ENCODE results near the gene MOG. TPM values are rescaled to one million over a fixed set of nuclear protein-coding genes. Genes with fewer than 3 reads are reported as not detected.
"Not testable (repeated sequence)": the region's sequence is repeated elsewhere in the genome, so short reads cannot be mapped to it uniquely, and the experiment has no call there.

MOG gene
- total and polyA plus RNA-seq, 2 experiments from 2014 or later = 0.55 to 2.5 TPM

DNA sequence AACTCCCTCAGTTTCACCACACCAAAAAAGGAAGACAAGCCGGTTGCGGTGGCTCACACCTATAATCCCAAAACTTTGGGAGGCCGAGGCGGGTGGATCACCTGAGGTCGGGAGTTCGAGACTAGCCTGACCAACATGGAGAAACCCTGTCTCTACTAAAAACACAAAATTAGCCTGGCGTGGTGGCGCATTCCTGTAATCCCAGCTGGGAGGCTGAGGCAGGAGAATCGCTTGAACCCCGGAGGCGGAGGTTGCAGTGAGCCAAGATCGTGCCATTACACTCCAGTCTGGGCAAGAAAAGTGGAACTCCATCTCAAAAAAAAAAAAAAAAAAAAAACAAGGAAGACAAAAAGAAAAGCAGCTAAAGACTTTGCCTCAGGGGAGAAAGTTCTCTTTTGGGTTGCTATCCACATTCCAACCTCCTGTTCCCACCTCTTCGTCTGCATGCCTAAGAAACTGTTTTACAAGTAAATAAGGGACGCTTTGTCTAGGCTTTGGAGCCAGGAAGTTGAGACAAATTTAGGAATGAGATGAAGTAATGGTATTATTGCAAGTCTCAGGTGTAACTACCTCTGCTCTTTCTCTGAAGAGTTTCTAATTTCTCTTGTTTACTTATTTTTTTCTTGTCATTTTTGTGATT is 4.7 kb downstream of the MOG start:
- peak overlapping the region; percentile 16; the same call in 2 of the 3 replicates for H3K4me3 Mint-ChIP-seq
- H3K79me2 ChIP-seq (replicated peaks; ENCODE audit: insufficient read depth); H4K20me1 ChIP-seq (replicated peaks; ENCODE audit: insufficient read depth); H3K36me3 Mint-ChIP-seq (ENCODE audit: low read depth); H3K9me2 ChIP-seq (ENCODE audit: insufficient read depth); H3K36me3 ChIP-seq (ENCODE audit: insufficient read depth); H2AFZ ChIP-seq; H3K9me3 Mint-ChIP-seq; H3F3A ChIP-seq (replicated peaks; ENCODE audit: low read depth); H3K4me3 ChIP-seq; H3K27me3 ChIP-seq (ENCODE audit: insufficient read depth): not testable (repeated sequence)
- H3K27me3 Mint-ChIP-seq (ENCODE audit: insufficient read depth, low read depth, poor library complexity) = peaks cover 15% of the 10 kb centered on the region
- Histone ChIP-seq H3K27ac (ENCODE audit: low read depth) (peak overlapping the region; percentile 98), H3K4me1 (ENCODE audit: insufficient read depth) (peaks cover 28% of the 10 kb centered on the region), H3K4me2 (0 out of 2 replicates have a peak overlapping the region, but pooled peaks have one; percentile 8)
- peaks cover 50% of the 10 kb centered on the region for H3K4me1 Mint-ChIP-seq
- DNase-seq (ENCODE audit: low spot score) (peak; percentile 98), ATAC-seq (peak; percentile 85)
- peak; percentile 71; the same call in 1 of the 2 replicates for TF ChIP-seq NANOG (IDR thresholded peaks at IDR 0.05; ENCODE audit: borderline replicate concordance)
- TF ChIP-seq, protein P1, sequence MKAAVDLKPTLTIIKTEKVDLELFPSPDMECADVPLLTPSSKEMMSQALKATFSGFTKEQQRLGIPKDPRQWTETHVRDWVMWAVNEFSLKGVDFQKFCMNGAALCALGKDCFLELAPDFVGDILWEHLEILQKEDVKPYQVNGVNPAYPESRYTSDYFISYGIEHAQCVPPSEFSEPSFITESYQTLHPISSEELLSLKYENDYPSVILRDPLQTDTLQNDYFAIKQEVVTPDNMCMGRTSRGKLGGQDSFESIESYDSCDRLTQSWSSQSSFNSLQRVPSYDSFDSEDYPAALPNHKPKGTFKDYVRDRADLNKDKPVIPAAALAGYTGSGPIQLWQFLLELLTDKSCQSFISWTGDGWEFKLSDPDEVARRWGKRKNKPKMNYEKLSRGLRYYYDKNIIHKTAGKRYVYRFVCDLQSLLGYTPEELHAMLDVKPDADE (IDR thresholded peaks at IDR 0.05) = peak; percentile 63
- H3K27ac Mint-ChIP-seq = peak overlapping the region; percentile 97

DNA sequence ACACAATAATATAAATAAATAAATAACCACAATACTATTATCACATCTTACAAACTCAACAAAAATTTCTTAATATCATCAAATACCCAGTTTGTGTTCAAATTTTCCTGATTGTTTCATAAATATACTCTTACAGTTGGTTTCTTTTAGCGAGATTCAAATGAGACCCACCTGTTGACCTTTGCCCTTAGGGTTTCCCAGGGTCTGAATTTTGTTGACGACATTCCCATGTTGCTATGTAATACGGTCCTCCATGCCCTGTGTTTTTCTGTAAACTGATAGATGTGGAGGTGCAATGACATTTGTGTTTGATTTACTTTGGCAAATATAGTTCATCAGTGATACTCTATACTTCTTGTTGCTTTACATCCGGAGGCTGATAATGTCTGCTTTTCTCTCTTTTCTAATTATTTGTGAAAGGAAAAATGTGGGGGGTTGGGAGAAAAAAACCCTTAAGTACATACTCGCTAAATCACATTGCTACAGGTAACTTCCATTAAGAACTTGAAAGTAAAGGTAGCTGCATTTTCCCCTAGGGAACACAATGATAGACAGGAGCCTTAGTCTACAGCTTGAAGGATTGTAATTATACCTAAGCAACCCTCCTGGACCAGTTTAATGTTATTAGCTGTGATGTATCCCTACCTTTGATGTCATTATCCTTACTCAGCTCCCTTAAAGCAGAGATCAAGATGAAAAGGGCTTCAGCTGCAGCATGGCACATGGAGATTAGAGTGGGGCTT is 6.6 kb downstream of the MOG start:
- Mint-ChIP-seq H3K27ac (peak overlapping the region; percentile 82), H3K4me3 (no peak overlapping the region), H3K36me3 (ENCODE audit: low read depth) (peaks cover 4% of the 10 kb centered on the region; the same call in 1 of the 3 replicates), H3K9me3 (no peaks in the 10 kb centered on the region), H3K4me1 (peaks cover 60% of the 10 kb centered on the region), H3K27me3 (ENCODE audit: insufficient read depth, low read depth, poor library complexity) (peaks cover 22% of the 10 kb centered on the region)
- TF ChIP-seq POLR2AphosphoS5 (IDR thresholded peaks at IDR 0.05; ENCODE audit: low read depth) (no peak), EZH2phosphoT487 (IDR thresholded peaks at IDR 0.05; ENCODE audit: unreplicated experiment) (no peak), EZH2 (IDR thresholded peaks at IDR 0.05; ENCODE audit: low read depth, unreplicated experiment) (no peak), ZNF331 (CRISPR knock-in tag; IDR thresholded peaks at IDR 0.05; ENCODE audit: low read depth) (no peak), ZNF114 (CRISPR knock-in tag; IDR thresholded peaks at IDR 0.05) (no peak)
- TF ChIP-seq, protein P1 (IDR thresholded peaks at IDR 0.05) = no peak
- Histone ChIP-seq H3K27ac (ENCODE audit: low read depth) (peak overlapping the region; percentile 98), H3K9me2 (ENCODE audit: insufficient read depth) (no peaks in the 10 kb centered on the region), H3K79me2 (replicated peaks; ENCODE audit: insufficient read depth) (no peaks in the 10 kb centered on the region), H3K4me1 (ENCODE audit: insufficient read depth) (peaks cover 36% of the 10 kb centered on the region), H3K27me3 (ENCODE audit: insufficient read depth) (no peaks in the 10 kb centered on the region), H4K20me1 (replicated peaks; ENCODE audit: insufficient read depth) (no peaks in the 10 kb centered on the region), H3K4me2 (0 out of 2 replicates have a peak overlapping the region, but pooled peaks have one; percentile 3), H3K4me3 (no peak overlapping the region), H3F3A (replicated peaks; ENCODE audit: low read depth) (peaks cover 13% of the 10 kb centered on the region), H2AFZ (no peak overlapping the region), H3K36me3 (ENCODE audit: insufficient read depth) (no peaks in the 10 kb centered on the region)
- ATAC-seq = no peak
- DNase-seq (ENCODE audit: low spot score) = peak; percentile 55
